H1 (cell line): Measurements from ENCODE around the gene CCDC9B. TPM values are rescaled to one million over a fixed set of nuclear protein-coding genes. Genes with fewer than 3 reads are reported as not detected.

ENCODE experiments used
- CTCF ChIA-PET: fragments of 300-600 bp; sonication (Branson Sonifier 250); formaldehyde crosslinking; loops from one replicate; lab custom pipeline; 2021; ENCODE audit not compliant: partially characterized antibody; lab: Charles Lee
- POLR2A ChIA-PET: fragments of 300-600 bp; sonication (Branson Sonifier 250); formaldehyde crosslinking; loops from one replicate; lab custom pipeline; 2021; ENCODE audit warnings: inconsistent platforms; ENCODE audit not compliant: partially characterized antibody; lab: Charles Lee
- DNase-seq, 2 experiments: peaks; one replicate each; pipeline versions ENCODE4 v3.0.0 to v3.0.0-alpha.2; 2010 to 2022; ENCODE audit warnings: low spot score in 2 of 2, low read depth in 1 of 2, mixed read lengths in 1 of 2
- FAIRE-seq: peaks from 2 replicates; lab custom pipeline; 2011; peaks lifted over from hg19 to GRCh38; lab: Jason Lieb, UNC
- H2AFZ ChIP-seq: 2 replicates; pipeline ENCODE4 v1.8.1; 2012; ENCODE audit warnings: low read length, inconsistent platforms
- H2AK5ac ChIP-seq: 2 replicates; pipeline ENCODE4 v1.6.1; 2013; ENCODE audit warnings: low read depth, low read length
- H2BK120ac ChIP-seq: replicated peaks from 2 replicates; pipeline ENCODE3; 2013; ENCODE audit warnings: low read depth, low read length, inconsistent platforms
- H2BK12ac ChIP-seq: 2 replicates; pipeline ENCODE4 v1.6.1; 2013; ENCODE audit warnings: low read depth, low read length
- H2BK15ac ChIP-seq: 2 replicates; pipeline ENCODE4 v1.6.1; 2013; ENCODE audit warnings: low read length
- H2BK20ac ChIP-seq: 2 replicates; pipeline ENCODE4 v1.6.1; 2013; ENCODE audit warnings: low read length
- H2BK5ac ChIP-seq: 2 replicates; pipeline ENCODE4 v1.6.1; 2013; ENCODE audit warnings: low read depth, low read length
- H3K14ac ChIP-seq: 2 replicates; pipeline ENCODE4 v1.6.1; 2013; ENCODE audit warnings: inconsistent platforms; ENCODE audit not compliant: insufficient read length
- H3K18ac ChIP-seq: 2 replicates; pipeline ENCODE4 v1.6.1; 2013; ENCODE audit warnings: low read length; ENCODE audit errors: extremely low read depth
- H3K23ac ChIP-seq: 2 replicates; pipeline ENCODE4 v1.6.1; 2013; ENCODE audit warnings: inconsistent platforms; ENCODE audit not compliant: insufficient read length
- H3K23me2 ChIP-seq: 2 replicates; pipeline ENCODE4 v1.6.1; 2013; ENCODE audit warnings: low read depth, low read length
- H3K27ac ChIP-seq: 2 replicates; pipeline ENCODE4 v1.6.1; 2011; ENCODE audit warnings: low read depth, low read length, inconsistent platforms
- H3K27me3 ChIP-seq, 4 experiments: replicated peaks in 1 of 4; 1 replicate in 1 of 4; 2 replicates in 3 of 4; pipeline versions ENCODE4 v1.6.1 to v1.8.1; 2011 to 2013; ENCODE audit warnings: low read length in 3 of 4, mild to moderate bottlenecking in 3 of 4, inconsistent platforms in 2 of 4, mixed read lengths in 2 of 4, moderate library complexity in 1 of 4; ENCODE audit not compliant: control insufficient read depth in 3 of 4, insufficient read depth in 3 of 4; ENCODE audit errors: extremely low read depth in 1 of 4
- H3K36me3 ChIP-seq, 4 experiments: 2 replicates each; pipeline versions ENCODE4 v1.6.1 to v1.8.1; 2011 to 2013; ENCODE audit warnings: mild to moderate bottlenecking in 4 of 4, low read length in 3 of 4, moderate library complexity in 2 of 4, control low read depth in 1 of 4, inconsistent platforms in 1 of 4; ENCODE audit not compliant: insufficient read depth in 4 of 4, control insufficient read depth in 2 of 4
- H3K4ac ChIP-seq: replicated peaks from 2 replicates; pipeline ENCODE3; 2013; ENCODE audit warnings: low read length, low read depth, mixed read lengths, inconsistent platforms; ENCODE audit not compliant: insufficient read length
- H3K4me1 ChIP-seq, 4 experiments: replicated peaks in 1 of 4; 1 replicate in 1 of 4; 2 replicates in 3 of 4; pipeline versions ENCODE4 v1.6.1 to v1.8.1; 2011 to 2013; ENCODE audit warnings: low read length in 3 of 4, inconsistent platforms in 2 of 4, mixed read lengths in 1 of 4; ENCODE audit not compliant: insufficient read depth in 4 of 4, control insufficient read depth in 3 of 4
- H3K4me2 ChIP-seq, 2 experiments: 2 replicates each; pipeline versions ENCODE4 v1.6.1 to v1.8.1; 2011 to 2013; ENCODE audit warnings: low read depth in 2 of 2, low read length in 2 of 2, control low read depth in 1 of 2, inconsistent platforms in 1 of 2, mild to moderate bottlenecking in 1 of 2; ENCODE audit not compliant: insufficient read depth in 1 of 2
- H3K4me3 ChIP-seq, 4 experiments: fragments of 200-600, 300-600 bp in 1 of 4; sonication (generic), shearing (Covaris generic), sonication (Bioruptor Twin) in 1 of 4; 2 replicates each; pipeline versions ENCODE4 v1.5.1 to v1.8.1; 2011 to 2016; ENCODE audit warnings: low read length in 4 of 4, low read depth in 3 of 4, control low read depth in 2 of 4, inconsistent platforms in 2 of 4, mild to moderate bottlenecking in 2 of 4, mixed read lengths in 1 of 4, moderate library complexity in 1 of 4; ENCODE audit not compliant: insufficient read depth in 2 of 4; ENCODE audit errors: extremely low read depth in 1 of 4
- H3K56ac ChIP-seq: replicated peaks from 2 replicates; pipeline ENCODE3; 2013; ENCODE audit warnings: low read depth, mild to moderate bottlenecking, mixed read lengths, low read length, inconsistent platforms; ENCODE audit not compliant: insufficient read length
- H3K79me1 ChIP-seq: 2 replicates; pipeline ENCODE4 v1.6.1; 2013; ENCODE audit warnings: low read depth, low read length, control low read depth
- H3K79me2 ChIP-seq, 2 experiments: 2 replicates each; pipeline versions ENCODE4 v1.6.1 to v1.8.1; 2012 to 2013; ENCODE audit warnings: low read length in 2 of 2, mild to moderate bottlenecking in 2 of 2, inconsistent platforms in 1 of 2; ENCODE audit not compliant: insufficient read depth in 2 of 2, control insufficient read depth in 1 of 2
- H3K9ac ChIP-seq, 4 experiments: replicated peaks in 1 of 4; 1 replicate in 1 of 4; 2 replicates in 3 of 4; pipeline versions ENCODE4 v1.6.1 to v1.8.1; 2011 to 2013; ENCODE audit warnings: low read depth in 3 of 4, low read length in 3 of 4, control low read depth in 2 of 4, mild to moderate bottlenecking in 2 of 4, moderate library complexity in 2 of 4, inconsistent platforms in 1 of 4; ENCODE audit errors: extremely low read depth in 1 of 4
- H3K9me3 ChIP-seq, 2 experiments: 2 replicates each; pipeline versions ENCODE4 v1.6.1 to v1.8.1; 2012 to 2013; ENCODE audit warnings: mild to moderate bottlenecking in 2 of 2, moderate library complexity in 2 of 2, control low read depth in 1 of 2, inconsistent platforms in 1 of 2, low read depth in 1 of 2, low read length in 1 of 2, mixed read lengths in 1 of 2; ENCODE audit not compliant: insufficient read depth in 2 of 2
- H4K20me1 ChIP-seq, 2 experiments: replicated peaks in 1 of 2; 2 replicates each; pipeline versions ENCODE3 to v1.8.1; 2011 to 2013; ENCODE audit warnings: inconsistent platforms in 2 of 2, low read length in 2 of 2, mild to moderate bottlenecking in 1 of 2; ENCODE audit not compliant: insufficient read depth in 2 of 2, control insufficient read depth in 1 of 2
- H4K5ac ChIP-seq: 2 replicates; pipeline ENCODE4 v1.6.1; 2013; ENCODE audit warnings: low read length, low read depth, mixed read lengths, inconsistent platforms; ENCODE audit not compliant: insufficient read length
- H4K8ac ChIP-seq: 2 replicates; pipeline ENCODE4 v1.8.0; 2013; ENCODE audit warnings: mild to moderate bottlenecking, moderate library complexity, low read length, inconsistent platforms; ENCODE audit not compliant: insufficient read depth; ENCODE audit errors: extremely low read depth
- H4K91ac ChIP-seq: replicated peaks from 2 replicates; pipeline ENCODE3; 2013; ENCODE audit warnings: low read length, mixed read lengths, inconsistent platforms; ENCODE audit not compliant: insufficient read length
- SIRT6 ChIP-seq: IDR thresholded peaks from one replicate; pipeline ENCODE4 v1.7.1; 2012; ENCODE audit warnings: low read length, inconsistent platforms
- WGBS, 2 experiments: shearing (Covaris generic) in 1 of 2; methylation state at CpG; one replicate each; pipeline versions ENCODE4 v1.1.6 to v1.1.7; 2013 to 2015; ENCODE audit warnings: low lambda C conversion rate in 2 of 2, mixed read lengths in 2 of 2, inconsistent platforms in 1 of 2, low coverage in 1 of 2, missing lambda C conversion rate in 1 of 2; ENCODE audit not compliant: insufficient replicate concordance in 2 of 2, insufficient coverage in 1 of 2, insufficient read length in 1 of 2; ENCODE audit errors: extremely low coverage in 1 of 2, missing lambda C conversion rate in 1 of 2; 5-methylcytosine and 5-hydroxymethylcytosine counted together
- polyA plus RNA-seq, 7 experiments: library from polyadenylated mRNA; depleted of rRNA in 3 of 7; stranded (reverse) in 5 of 7; unstranded in 2 of 7; fragments of >200 nt in 5 of 7; fragments of 200-250 nt in 2 of 7; gene quantifications; 1 replicate in 5 of 7; 2 replicates in 1 of 7; 4 replicates in 1 of 7; pipeline versions ENCODE4 v1.2.1 to v1.2.3, GENCODE V29; 2011 to 2013; ENCODE audit warnings: missing spikeins in 2 of 7, mixed read lengths in 2 of 7
- total RNA-seq: library from RNA; stranded (reverse); fragmentation: NEBNext Ultra II Directional; extraction: Animal tissue kit (Norgen Biotek cat#: 25700); gene quantifications from 2 replicates; pipeline ENCODE4 v1.2.1, GENCODE V29; 2021

CCDC9B gene
- total and polyA plus RNA-seq, 2 of the 8 experiments (the other 6 are each of a cell fraction or from before 2014, with no cell fraction given), result 0.45 to 0.78 TPM

- no peak overlapping the region for H3K56ac ChIP-seq
- FAIRE-seq, result no peak
- TF ChIP-seq SIRT6, result no peak
These were observed 25.1 kb upstream of the CCDC9B start for GRCh38 chr15:40365624-40366456.

More at GRCh38 chr15:40365624-40366456, 25.1 kb upstream of the CCDC9B start:
- Histone ChIP-seq H4K5ac (no peak overlapping the region), H2BK15ac (no peak overlapping the region), H3K27me3 (peaks cover 5 to 27% (median 23%) of the 10 kb centered on the region in 4 experiments), H3K79me1 (no peaks in the 10 kb centered on the region), H4K8ac (no peak overlapping the region), H2AFZ (no peak overlapping the region), H2BK5ac (no peak overlapping the region), H2AK5ac (no peak overlapping the region), H2BK120ac (no peak overlapping the region), H4K91ac (no peak overlapping the region), H3K23me2 (peaks cover 1% of the 10 kb centered on the region), H3K18ac (no peak overlapping the region), H3K9ac (no peak overlapping the region), H2BK20ac (no peak overlapping the region), H3K27ac (no peak overlapping the region), H3K4me1 (peaks cover 0 to 6% (median 4%) of the 10 kb centered on the region in 4 experiments; a peak in 3 of 7 replicates), H3K4me2 (no peak overlapping the region), H2BK12ac (no peak overlapping the region), H3K36me3 (no peaks in the 10 kb centered on the region), H3K14ac (no peak overlapping the region), H4K20me1 (peaks cover 0 to 1% of the 10 kb centered on the region in 2 experiments), H3K4ac (no peak overlapping the region), H3K4me3 (no peak overlapping the region), H3K23ac (no peak overlapping the region), H3K79me2 (no peaks in the 10 kb centered on the region), H3K9me3 (peaks cover 0 to 8% of the 10 kb centered on the region in 2 experiments; a peak in 1 of 4 replicates)
- ChIA-PET CTCF (interaction anchor here (0.7 to 13.4 kb wide), 15 partner anchors 10 to 111 kb away, joined by 3 to 452 read pairs (median 5); partner anchors contain the start of genes CCDC9B, DISP2 and PHGR1), POLR2A (interaction anchor here (0.7 to 4.1 kb wide), 5 partner anchors 16 to 91 kb away, joined by 3 to 22 read pairs (median 3); partner anchors contain the start of genes IVD and KNSTRN)
- DNase-seq, result no peak
- 88% methylated on average over 11 of the region's 11 CpGs; no CpG with 5 or more reads in 1 of the 2 experiments for WGBS, 2 experiments
